SK-N-MC (cell line): ENCODE measurements around the gene PANK1.

Experiments
- EZH2 ChIP-seq: fragments of 200-600 bp; sonication (generic); IDR thresholded peaks from one replicate; pipeline ENCODE4 v1.6.1; 2017; ENCODE audit warnings: antibody characterized with exemption
- POLR2AphosphoS5 ChIP-seq: IDR thresholded peaks from 2 replicates; pipeline ENCODE4 v1.6.1; 2012; ENCODE audit warnings: mild to moderate bottlenecking, low read depth, low read length, borderline replicate concordance

- TF ChIP-seq POLR2AphosphoS5 (no peak), EZH2 (no peak)
Measured at GRCh38 chr10:89645742-89646172, 715 bp upstream of the PANK1 start.
